Fibroblast of lung (primary cell): ENCODE results near the gene OTUB1.

Experiments used
- CTCF ChIP-seq, 2 donors: IDR thresholded peaks in 1 of 2; conservative IDR thresholded peaks in 1 of 2; 1 replicate in 1 of 2; 2 replicates in 1 of 2; pipeline ENCODE4 v1.5.1; 2011 to 2012; ENCODE audit warnings: low read length in 2 of 2, control low read depth in 1 of 2, inconsistent platforms in 1 of 2, low read depth in 1 of 2, mild to moderate bottlenecking in 1 of 2
- EZH2 ChIP-seq: IDR thresholded peaks from 2 replicates; pipeline ENCODE4 v1.5.1; 2012; ENCODE audit warnings: low read length, control low read depth, mild to moderate bottlenecking; ENCODE audit errors: missing control alignments

DNA sequence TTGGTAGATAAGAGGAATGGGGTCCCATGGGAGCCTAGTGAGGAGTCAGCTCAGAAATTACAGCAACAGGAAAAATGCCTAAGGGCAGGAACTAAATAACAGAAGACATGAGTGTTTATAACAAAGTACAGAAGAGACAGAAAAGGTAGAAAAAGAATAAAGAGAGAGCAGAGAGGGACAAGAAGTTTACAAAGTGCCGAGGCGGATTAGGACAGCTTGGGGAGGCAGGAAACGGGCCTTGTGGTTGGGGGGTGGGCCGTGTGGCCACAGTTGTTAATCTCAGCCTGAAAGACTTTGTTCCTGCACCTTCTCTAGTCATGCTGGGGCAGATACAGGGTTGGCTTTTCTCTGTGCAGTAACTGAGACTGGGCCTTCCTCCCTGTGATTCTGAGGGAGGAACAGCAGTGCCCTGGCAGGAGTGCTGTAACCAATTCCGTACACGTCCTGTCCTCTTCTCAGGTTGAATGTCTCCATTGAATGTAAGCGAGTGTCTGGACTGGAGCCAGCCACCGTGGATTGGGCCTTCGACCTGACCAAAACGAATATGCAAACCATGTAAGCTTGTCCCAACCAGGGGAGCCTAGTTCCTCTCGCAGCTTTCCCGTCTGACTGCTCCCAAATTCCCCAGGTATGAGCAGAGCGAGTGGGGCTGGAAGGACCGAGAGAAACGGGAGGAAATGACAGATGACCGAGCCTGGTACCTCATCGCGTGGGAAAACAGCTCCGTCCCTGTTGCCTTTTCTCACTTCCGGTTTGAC is 34.3 kb upstream of the OTUB1 start:
- TF ChIP-seq EZH2: no peak
- no peak for TF ChIP-seq CTCF (conservative IDR thresholded peaks at IDR 0.05 in 1 of 2, IDR thresholded peaks at IDR 0.05 in 1 of 2; ENCODE audit: low read depth in 1 of 2, low read length in 2 of 2)
